Kidney glomerular epithelial cell (primary cell): ENCODE data around the gene CA12.

Experiments
- DNase-seq: peaks from one replicate; lab custom pipeline; 2025; lab: John Stamatoyannopoulos, UW

The CA12 gene

GRCh38 chr15:63374686-63375520, 6.7 kb downstream of the CA12 start:
- peak; percentile 67 for DNase-seq

GRCh38 chr15:63373866-63374548, 7.6 kb downstream of the CA12 start:
- DNase-seq, result no peak

GRCh38 chr15:63373330-63373729, 8.3 kb downstream of the CA12 start:
- no peak for DNase-seq

- DNase-seq, result no peak
Observed at GRCh38 chr15:63372753-63373152, 8.9 kb downstream of the CA12 start.

GRCh38 chr15:63372018-63372705, 9.5 kb downstream of the CA12 start:
- DNase-seq, result peak; percentile 88

- DNase-seq, result no peak
Observed at GRCh38 chr15:63371297-63371918, 10.2 kb downstream of the CA12 start.

- DNase-seq, result no peak
Observed at GRCh38 chr15:63370764-63371163, 10.9 kb downstream of the CA12 start.

GRCh38 chr15:63369781-63370180, 11.9 kb downstream of the CA12 start:
- DNase-seq, result no peak

GRCh38 chr15:63369296-63369695, 12.3 kb downstream of the CA12 start:
- DNase-seq, result no peak

GRCh38 chr15:63368503-63368902, 13.1 kb downstream of the CA12 start:
- DNase-seq, result no peak

GRCh38 chr15:63367900-63368299, 13.7 kb downstream of the CA12 start:
- DNase-seq, result no peak

- DNase-seq, result peak; percentile 75
Observed at GRCh38 chr15:63367390-63367789, 14.3 kb downstream of the CA12 start.

- no peak for DNase-seq
Observed at GRCh38 chr15:63366451-63366850, 15.2 kb downstream of the CA12 start.

- no peak for DNase-seq
Observed at GRCh38 chr15:63365273-63365680, 16.4 kb downstream of the CA12 start.

GRCh38 chr15:63364399-63365272, 17.0 kb downstream of the CA12 start:
- no peak for DNase-seq

- DNase-seq, result no peak
Observed at GRCh38 chr15:63363292-63363691, 18.4 kb downstream of the CA12 start.

- DNase-seq, result no peak
Observed at GRCh38 chr15:63362885-63363284, 18.8 kb downstream of the CA12 start.

- peak; percentile 71 for DNase-seq
Observed at GRCh38 chr15:63362196-63362595, 19.4 kb downstream of the CA12 start.

GRCh38 chr15:63360170-63360569, 21.5 kb downstream of the CA12 start:
- no peak for DNase-seq

GRCh38 chr15:63358241-63359029, 23.2 kb downstream of the CA12 start:
- no peak for DNase-seq

- no peak for DNase-seq
Observed at GRCh38 chr15:63357731-63358130, 23.9 kb downstream of the CA12 start.
